NCI-H460 (cell line): ENCODE measurements around the gene STRADB. TPM values are rescaled to one million over a fixed set of nuclear protein-coding genes. Genes with fewer than 3 reads are reported as not detected.
"Not testable (repeated sequence)": the region's sequence is repeated elsewhere in the genome, so short reads cannot be mapped to it uniquely, and the experiment has no call there.

Experiments used
- DNase-seq: peaks from one replicate; pipeline ENCODE4 v3.0.0-alpha.2; 2016; ENCODE audit warnings: low read depth; ENCODE audit errors: extremely low read depth
- total RNA-seq: library from RNA; depleted of rRNA; stranded (reverse); fragments of >200 nt; shearing (Covaris generic); gene quantifications from 2 replicates; pipeline ENCODE4 v1.2.3, GENCODE V29; 2014

The STRADB gene
- total RNA-seq, 1 experiment from 2014 or later, result 46.1 TPM

GRCh38 chr2:201466050-201466675, 14.6 kb downstream of the STRADB start:
- DNase-seq, result no peak

GRCh38 chr2:201467666-201468065, 16.1 kb downstream of the STRADB start:
- no peak for DNase-seq

- no peak for DNase-seq
These were observed 19.5 kb downstream of the STRADB start for GRCh38 chr2:201470821-201471731.

GRCh38 chr2:201471732-201472393, 20.3 kb downstream of the STRADB start:
- DNase-seq, result no peak

GRCh38 chr2:201472411-201472810, 20.9 kb downstream of the STRADB start:
- DNase-seq, result no peak

- DNase-seq, result no peak
These were observed 31.0 kb downstream of the STRADB start for GRCh38 chr2:201482543-201482942.

GRCh38 chr2:201483342-201483741, 31.8 kb downstream of the STRADB start:
- DNase-seq, result no peak

GRCh38 chr2:201483758-201484157, 32.2 kb downstream of the STRADB start:
- DNase-seq, result not testable (repeated sequence)

GRCh38 chr2:201484805-201485204, 33.3 kb downstream of the STRADB start:
- no peak for DNase-seq

- DNase-seq, result no peak
These were observed 38.8 kb downstream of the STRADB start for GRCh38 chr2:201490291-201490690.

- no peak for DNase-seq
These were observed 45.2 kb downstream of the STRADB start for GRCh38 chr2:201496785-201497184.

- DNase-seq, result no peak
These were observed 49.0 kb downstream of the STRADB start for GRCh38 chr2:201500534-201500933.

- DNase-seq, result no peak
These were observed 51.2 kb downstream of the STRADB start for GRCh38 chr2:201502713-201503112.

GRCh38 chr2:201507725-201508124, 56.2 kb downstream of the STRADB start:
- no peak for DNase-seq

- DNase-seq, result no peak
These were observed 61.7 kb downstream of the STRADB start for GRCh38 chr2:201513271-201513670.

- DNase-seq, result no peak
These were observed 64.2 kb downstream of the STRADB start for GRCh38 chr2:201515573-201516246.

GRCh38 chr2:201517094-201517493, 65.6 kb downstream of the STRADB start:
- DNase-seq, result no peak

GRCh38 chr2:201520201-201520600, 68.7 kb downstream of the STRADB start:
- DNase-seq, result no peak

- no peak for DNase-seq
These were observed 71.4 kb downstream of the STRADB start for GRCh38 chr2:201522965-201523364.

- no peak for DNase-seq
These were observed 72.0 kb downstream of the STRADB start for GRCh38 chr2:201523506-201523905.
